Suppressor macrophage (primary cell): ENCODE results near the gene NIM1K.
A peak's percentile ranks its signal among the peaks of the same experiment; 100 is the strongest.
"Not testable (repeated sequence)": the region's sequence is repeated elsewhere in the genome, so short reads cannot be mapped to it uniquely, and the experiment has no call there.

Source experiments
- DNase-seq, 4 experiments: peaks; one replicate each; pipeline ENCODE4 v3.0.0-alpha.2; 2020 to 2022

The NIM1K gene

DNA sequence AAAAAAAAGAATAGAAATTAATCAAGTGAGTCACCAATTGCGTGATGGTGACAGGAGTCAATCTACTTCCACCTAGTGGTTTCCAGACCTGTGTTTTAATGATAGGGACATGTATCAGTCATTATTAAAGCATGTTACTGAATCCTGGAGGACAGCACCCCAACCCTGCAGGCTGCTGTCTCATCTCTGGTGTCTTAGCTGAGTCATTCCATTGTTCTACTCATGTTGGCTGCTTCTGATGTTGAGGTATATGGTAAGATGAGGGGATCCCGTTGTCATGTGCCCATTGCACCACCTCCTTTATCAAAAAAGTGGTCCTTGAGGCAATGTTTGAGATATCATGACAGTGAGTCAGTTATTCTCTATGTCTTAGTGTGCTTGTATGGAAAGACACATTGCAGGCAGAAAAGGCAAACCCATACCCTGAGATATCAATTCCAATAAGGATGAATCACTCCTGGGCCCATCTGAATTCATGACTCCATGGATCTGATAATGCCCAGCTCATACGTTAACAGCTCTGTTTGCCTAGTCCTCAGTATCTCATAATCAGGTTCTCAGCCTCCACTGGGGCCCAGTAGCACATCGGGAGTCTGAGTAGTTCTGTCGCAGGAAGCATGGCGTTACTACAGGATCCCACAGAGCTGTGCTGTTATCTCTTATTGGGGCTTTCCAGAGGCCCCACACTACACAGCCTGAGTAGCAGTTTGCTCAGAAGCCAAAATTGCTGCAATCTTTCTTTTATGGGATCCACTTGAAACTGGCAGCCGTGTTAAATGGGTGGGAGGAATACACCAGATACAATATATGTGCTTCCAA, 90.0 kb downstream of the NIM1K start:
- no peak for DNase-seq

DNA sequence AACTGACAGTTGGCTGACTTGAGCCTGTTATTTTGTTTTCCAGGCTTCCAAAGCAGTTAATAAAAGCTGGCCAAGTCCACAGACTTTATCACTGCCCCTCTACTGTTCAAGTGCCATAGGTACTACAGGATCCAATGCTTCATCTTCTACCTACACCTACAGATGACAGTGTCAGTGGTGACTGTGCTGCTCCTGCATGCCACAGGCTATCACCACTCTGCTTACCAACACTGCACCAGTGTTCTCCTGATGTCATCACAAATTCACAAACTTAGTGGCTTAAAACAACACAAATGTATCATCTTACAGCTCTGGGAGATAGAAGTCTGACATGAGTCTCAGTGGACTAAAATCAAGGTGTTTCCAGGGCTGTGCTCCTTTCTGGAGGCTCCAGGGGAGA, 94.6 kb downstream of the NIM1K start:
- DNase-seq = no peak

DNA sequence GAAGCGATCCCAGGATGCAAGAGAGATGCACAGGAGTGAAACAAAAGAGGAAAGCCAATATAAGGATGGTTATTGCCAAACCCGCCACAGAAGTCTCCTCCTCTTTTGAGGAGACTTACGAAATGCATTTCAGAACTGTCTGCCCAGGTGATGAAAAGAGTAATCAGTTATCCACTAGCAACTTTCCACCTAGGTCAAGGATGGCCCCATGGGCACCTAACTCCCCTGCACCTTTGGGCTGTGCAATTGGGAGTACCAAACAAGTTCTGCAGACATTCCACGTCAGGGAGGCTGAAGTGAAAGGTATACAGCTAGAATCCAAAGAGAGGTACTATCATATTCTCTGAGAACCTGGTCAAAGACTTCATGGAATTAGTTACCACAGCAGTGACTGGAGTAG, 95.5 kb downstream of the NIM1K start:
- no peak for DNase-seq

DNA sequence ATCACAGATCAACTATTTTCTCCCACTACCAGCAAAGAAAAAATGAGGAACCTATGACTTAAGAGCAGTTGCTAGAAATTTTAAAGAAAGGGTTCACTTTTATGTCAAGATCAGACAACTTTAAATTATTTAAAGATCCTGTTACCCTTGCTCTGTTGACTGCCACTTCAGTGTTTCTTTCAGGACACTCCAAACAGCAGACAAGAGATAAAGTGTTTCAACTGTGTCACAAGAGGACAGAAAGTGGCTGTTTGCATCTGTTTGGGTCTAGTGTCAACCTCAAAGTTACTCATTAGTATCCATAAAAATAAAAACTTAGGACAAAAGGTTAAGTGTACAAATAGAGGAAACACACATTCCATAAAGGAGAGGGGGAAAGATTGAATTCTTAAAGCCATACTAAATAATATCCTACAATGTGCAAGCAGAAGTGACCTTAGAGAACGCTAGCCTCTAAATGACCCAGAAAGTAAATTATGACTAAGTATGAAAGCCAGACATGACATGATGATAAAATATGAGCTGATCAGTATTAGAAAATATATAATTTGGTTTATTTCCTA, 96.3 kb downstream of the NIM1K start:
- DNase-seq = no peak

DNA sequence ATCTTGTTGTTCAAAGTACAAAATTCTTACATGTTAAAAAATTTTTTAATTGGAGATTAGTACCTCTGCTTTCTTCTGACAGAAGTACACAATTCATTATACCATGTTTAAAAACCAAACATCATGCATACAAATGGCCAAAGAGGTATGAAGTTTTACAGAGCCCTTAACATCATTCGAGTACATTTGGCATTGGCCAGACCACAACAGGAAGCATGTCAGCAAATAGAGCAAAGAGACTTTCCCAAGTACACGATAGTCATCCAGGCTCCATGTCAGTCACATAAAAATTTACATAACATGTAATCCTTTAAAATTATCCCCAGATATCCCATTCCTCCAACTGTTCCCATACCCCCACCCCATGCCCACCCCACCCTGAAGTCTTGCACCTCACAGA, 98.7 kb downstream of the NIM1K start:
- no peak for DNase-seq

DNA sequence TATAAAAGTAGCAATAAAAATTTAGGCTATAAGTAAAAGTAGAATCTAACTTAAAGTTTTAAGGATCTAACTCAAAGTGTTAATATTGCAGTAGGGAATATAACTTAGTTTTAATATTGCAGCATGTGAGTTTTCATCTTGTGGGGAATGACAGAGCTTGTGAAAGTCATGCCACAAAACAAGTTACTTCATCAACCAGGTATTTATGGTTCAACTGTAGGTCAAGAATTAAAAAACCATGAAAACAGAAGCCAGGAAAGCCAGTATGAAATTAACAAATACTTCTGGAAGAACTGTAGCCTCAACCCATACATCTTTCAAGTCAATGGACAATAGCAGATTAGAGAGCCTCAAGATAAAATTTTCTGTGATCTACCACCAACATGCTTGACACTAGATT, 102.2 kb downstream of the NIM1K start:
- no peak for DNase-seq

DNA sequence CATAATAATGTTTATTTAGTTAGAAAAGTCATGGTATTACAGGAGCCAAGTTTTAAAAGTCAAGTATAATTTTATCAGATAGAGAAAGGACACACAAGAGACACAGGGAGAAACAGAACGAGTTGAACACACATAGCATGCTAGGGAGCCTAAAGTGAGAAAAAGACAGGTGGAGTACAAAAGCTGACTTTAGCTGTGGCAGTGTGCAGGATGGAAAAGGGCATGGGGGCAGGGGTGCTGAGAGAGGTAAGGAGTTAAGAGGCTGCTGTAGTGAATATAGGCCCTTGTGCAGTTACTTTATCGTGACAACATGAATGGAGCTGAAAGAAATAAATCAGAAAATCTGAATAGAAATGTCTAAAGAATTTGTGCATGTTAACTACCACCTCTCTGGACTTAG, 103.2 kb downstream of the NIM1K start:
- DNase-seq = no peak

DNA sequence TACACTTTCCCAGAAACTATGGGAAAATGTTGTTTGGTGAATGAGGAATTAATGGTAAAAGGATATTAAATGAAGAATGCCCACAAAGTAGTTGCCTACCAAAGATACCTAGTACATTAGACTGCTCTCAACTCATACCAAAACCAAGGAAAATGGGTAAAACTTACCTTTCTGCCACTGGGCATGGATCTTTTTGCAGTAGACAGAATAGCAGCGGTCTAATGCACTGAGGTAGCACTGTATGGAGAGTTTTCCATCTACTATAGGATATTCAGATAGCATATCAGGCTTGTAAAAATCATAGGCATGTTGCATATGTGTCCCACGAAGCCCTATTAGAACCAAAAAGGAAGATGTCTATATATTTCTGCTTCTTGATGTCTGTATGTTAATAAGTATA, 104.8 kb downstream of the NIM1K start:
- DNase-seq = no peak

DNA sequence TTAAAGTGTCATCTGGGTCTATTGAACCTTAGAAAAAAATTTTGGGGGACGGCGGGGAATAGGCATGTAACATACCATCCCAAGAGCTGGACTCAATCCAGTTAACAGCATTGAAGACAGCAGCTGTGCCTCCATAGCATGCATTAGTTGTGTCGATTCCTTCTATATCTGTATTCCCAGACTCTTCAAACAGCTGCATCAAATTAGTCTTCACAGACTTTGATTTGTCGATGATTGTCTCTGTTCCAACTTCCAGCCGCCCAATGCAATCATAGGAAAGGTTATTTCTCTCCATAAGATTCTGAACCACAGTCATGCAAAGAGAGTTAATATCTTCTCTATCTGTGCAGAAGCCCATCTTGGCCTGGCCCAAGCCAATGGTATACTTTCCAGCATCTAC, 106.4 kb downstream of the NIM1K start:
- no peak for DNase-seq

DNA sequence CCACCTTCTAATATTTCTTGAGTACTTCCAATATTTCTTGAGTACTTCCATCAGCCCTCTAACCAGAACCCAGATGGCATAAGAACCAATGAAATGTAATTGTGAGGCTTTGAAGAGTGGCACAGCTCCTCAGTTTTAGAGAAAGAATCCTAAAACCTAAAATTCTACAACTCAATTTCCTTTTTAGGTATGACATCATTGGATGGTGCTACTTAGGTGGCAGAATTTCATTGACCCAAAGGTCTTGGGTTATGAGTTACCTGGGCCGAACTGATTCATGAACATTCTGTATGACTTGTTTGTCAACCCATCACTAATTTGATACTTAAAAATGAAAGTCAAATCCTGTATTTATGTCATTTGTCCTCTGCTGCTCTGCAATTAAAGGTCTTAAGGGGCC, 108.1 kb downstream of the NIM1K start:
- DNase-seq = no peak

DNA sequence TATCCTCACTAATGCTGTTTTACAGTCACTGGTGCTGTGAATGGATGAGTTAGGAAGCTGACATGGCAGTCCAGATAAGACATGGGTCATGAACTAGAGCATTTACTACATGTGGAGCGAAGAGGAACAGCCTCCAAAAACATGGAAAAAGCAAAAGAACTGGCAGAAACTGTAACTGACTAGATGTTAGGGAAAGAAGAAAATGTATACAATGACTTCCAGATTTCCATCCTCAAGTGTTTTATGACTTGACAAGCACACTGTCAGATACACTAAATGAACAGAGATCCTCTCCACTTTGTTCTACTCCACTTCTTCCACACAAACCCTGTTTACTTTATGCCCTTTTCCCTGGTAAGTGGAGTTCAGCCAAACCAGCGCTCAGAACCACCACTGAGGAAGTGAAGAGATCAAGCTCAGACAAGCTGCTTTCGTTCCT, 109.6 kb downstream of the NIM1K start:
- no peak for DNase-seq

DNA sequence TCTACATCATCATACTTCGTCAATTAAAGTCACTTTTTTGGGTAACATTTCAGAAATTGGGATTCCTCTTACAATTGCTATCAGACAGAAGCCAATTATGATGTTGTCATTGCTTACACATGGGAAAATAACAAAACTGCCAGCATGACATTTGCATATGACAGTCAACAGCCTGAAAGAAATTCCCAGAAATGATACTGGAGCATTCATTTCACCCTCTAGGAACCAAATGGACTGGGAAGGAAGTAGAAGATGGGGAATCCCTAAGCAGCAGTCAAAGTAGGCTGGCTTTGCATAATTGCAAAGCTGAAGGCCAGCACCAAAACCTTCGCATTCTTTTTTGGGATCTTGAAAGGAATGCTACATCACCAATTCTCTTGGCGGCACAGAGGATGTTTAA, 110.5 kb downstream of the NIM1K start:
- DNase-seq = no peak

DNA sequence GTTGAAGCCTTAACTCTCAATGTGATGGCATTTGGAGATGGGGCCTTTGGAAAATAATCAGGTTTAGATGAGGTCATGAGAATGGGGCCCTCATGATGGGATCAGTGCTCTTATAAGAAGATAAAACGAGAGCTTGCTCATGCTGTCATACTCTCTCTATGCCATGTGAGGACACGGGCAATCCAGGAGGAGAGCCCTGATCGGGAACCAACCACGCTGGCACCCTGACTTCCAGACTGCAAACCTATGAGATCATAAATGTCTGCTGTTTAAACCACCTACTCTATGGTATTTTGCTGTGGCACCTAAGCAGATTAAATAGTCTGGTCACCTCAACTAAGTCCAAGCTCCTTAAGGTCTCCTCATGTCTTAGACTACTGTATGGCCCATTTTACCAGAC, 111.2 kb downstream of the NIM1K start:
- no peak for DNase-seq

DNA sequence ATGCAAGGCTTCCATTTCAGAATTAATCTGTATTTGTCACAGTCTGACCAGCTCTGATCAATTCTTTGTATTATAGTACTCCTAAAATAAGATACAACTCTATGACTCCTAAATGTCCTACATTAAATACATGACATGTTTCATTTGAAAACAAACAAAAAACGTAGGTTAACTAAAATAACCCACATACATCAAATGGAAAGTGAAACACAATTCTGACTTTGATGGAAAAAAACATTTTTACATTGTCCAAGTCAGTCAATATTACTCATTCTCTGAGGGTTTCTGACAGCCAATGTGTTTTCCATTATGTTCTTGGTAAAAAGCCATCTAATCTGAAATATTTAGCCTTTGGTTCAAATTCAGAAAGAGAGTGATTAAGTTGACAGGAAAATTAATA, 112.5 kb downstream of the NIM1K start:
- no peak for DNase-seq

DNA sequence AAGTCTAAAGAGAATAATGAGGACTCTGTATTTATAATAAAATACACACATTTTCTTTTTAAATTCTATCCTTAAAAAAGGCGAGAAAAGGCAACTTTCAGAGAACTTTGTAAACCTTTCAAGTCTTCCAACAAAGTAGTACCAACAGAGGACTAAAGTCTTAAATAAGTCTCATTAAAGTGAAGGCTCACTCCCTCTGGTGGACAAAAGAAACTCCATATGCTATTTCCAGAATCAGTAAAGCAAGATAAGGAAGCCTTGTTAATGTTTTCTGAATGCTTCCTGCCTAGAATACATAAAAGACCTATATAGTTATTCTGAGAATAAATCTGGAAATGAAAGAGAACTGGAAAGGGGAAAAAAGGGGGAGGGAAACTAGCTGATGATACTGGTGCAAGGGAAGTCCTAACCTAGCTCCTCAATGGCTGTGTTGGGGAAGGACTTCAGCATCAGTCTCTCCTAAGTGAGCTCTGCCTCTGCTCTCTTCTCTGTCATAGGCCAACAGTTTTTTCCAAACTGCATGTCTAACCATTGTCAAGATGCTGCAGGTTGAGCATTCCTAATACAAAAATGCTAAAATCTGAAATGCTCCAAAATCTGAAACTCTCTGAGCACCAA, 114.0 kb downstream of the NIM1K start:
- DNase-seq = peak; percentile 40 to 73 (median 57)

DNA sequence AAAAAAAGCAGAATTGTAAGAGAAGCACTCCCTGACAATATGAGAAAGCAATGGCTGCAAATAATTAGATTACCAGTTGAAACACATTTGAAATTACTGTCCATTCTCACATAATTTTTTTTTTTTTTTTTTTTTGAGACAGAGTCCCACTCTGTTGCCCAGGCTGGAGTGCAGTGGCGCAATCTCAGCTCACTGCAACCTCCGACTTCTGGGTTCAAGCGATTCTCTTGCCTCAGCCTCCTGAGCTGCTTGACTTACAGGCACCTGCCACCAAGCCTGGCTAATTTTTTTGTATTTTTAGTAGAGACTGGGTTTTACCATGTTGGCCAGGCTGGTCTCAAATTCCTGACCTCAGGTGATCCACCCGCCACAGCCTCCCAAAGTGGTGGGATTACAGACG, 114.9 kb downstream of the NIM1K start:
- not testable (repeated sequence) for DNase-seq

DNA sequence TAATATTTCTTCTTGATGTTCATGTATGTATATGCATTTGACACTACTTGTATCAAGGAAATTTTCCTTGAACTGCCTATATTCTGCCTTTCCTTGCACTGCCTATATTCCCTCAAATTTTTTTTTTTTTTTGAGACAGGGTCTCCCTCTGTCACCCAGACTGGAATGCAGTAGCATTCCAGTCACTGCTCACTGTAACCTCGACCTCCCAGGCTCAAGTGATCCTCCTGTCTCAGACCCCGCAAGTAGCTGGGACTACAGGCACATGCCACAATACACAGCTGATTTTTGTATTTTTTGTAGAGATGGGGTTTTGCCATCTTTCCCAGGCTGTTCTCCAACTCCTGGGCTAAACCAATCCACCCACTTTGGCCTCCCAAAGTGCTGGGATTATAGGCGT, 117.1 kb downstream of the NIM1K start:
- no peak for DNase-seq

DNA sequence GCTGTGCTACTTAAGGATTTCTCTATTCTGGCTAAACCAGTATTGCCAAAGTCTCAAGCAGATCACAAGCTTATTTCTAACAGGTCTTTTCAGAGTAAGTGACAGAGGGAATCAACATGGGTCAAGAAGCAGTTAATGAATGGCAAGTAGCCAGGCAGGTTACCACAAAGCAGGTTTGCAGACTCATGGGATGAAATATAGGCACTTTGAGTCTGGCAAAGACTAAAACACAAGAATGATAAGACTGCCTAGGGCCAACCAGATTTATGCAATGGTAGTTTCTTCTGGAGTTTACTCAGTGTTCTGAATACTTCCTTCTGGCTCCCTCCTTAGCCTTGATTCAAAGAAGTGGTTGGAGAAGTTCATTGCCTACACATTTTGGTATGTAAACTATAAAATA, 117.6 kb downstream of the NIM1K start:
- DNase-seq = peak in 1 of 4 experiments; percentile 17

DNA sequence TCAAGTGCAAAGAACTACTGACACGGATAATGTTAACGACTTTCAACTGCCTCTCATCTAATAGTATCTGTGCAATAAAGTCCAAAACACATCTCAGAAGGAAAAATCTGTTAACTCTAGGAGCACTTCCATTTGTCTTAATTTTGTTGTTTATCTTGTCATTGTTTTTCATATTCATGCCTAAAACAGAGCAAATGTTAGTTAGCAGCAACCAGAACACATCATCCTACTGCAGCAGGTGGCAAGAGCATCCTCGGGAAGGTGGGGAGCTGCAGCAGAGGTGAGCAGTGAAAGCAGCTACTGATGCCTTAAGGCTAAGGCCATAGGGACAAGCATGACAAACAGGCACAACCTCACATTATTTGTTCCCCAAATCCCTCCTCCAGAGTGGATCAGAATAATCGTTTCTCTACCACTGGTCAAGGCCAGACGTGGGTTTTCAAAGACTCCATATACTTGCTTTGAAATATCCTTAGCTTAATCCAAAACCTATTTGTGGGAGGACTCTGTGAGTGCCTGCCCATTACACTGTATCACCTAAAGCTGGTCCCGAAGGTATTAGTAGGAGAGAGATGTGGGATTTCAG, 120.1 kb downstream of the NIM1K start:
- DNase-seq = no peak

DNA sequence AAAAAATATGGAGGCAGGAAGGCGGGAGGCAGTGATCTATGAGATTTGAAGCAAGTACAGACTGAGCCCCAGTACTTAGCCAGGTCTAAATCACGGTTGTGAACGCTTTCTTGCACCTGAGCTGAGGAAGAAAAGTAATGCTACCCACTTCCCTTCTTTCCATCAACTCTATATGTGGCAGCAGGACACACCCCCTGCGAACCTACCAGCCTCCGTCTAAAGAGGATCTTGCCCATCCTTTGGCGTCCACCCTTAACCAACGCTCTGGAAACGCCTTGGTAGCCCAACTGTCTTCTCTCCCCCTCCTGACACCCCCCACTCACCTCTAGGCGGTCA, 120.6 kb downstream of the NIM1K start:
- DNase-seq = peak; percentile 37 to 58 (median 56)

DNA sequence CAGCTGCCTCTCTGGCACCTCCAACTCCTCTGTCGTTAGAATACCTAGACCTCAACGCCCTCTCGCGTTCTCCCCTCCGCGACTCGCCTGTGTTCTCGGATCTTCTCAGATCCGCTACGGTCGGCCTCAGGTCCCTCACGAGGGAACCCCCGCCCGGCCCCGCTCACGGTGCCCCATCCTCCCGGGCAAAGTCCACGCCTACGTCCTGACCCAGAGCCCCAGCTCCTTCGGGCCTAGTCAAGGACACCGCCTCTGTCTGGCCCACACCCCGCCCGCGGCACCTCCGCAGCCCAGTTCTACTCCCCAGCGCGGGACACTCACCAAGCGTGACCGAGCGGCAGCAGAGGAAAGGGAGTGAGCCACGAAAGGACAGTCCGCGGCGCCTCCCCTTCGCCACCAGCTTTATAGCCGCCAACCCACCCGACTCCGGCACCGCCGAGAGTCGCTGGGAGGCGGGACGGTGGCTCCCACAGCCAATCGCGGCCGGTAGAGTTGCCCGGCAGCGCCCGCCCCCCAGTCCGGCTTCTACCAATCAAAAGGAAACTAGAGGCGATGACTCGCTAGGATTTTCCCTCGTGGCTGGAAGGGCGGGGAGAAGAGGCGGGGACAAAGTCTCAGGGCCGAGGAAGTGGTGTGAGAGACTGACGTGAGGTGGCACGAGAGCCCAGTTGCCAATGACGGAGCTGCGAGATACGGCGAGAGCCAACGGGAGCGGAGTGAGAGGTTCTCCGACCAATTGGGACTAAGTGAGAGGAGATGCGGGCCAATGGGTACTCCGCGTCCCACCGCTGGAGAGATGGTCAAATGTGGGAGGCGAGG, 121.2 kb downstream of the NIM1K start, which contains the start of gene HMGCS1:
Gene HMGCS1, minus strand, starts transcription at position 378 of the 819 bp plus-strand sequence. CDS start 14,447 bp downstream, outside the sequence.
- peak; percentile 98 to 99 (median 98) for DNase-seq

DNA sequence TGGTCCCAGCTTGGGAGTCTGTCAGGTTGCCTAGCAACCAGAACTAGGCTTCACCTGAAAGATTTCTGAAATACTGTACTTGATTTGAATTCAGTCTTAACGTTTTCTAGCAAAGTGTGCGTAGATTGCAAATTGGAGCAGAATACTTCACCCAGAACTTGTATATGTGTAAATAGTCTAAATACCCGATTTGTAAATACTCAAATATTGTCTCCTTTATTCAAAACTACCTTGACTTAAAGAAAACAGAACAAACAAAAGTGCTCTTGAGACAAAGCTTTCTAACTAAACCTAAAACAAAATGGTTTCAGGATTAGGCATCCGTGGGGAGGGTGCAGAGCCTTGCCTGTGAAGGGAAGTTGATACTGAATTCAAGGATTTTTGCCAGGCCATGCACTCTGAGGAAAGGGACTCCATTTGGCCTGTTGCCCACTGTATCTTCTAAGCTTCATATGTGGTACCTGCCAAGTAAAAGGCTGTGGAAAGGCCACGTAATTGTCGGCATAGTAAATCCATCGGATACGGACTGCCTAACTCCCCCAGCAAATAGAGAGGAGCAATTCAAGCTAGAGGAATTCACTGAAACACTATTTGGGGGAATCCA, 121.9 kb downstream of the NIM1K start:
- DNase-seq = peak; percentile 7 to 37 (median 20)
